ENCODE data around the gene PDE8B. TPM values are rescaled to one million over a fixed set of nuclear protein-coding genes. Genes with fewer than 3 reads are reported as not detected.

Gene PDE8B
- total and polyA plus RNA-seq, 2 experiments from 2014 or later: 0.45 to 0.91 TPM

DNA sequence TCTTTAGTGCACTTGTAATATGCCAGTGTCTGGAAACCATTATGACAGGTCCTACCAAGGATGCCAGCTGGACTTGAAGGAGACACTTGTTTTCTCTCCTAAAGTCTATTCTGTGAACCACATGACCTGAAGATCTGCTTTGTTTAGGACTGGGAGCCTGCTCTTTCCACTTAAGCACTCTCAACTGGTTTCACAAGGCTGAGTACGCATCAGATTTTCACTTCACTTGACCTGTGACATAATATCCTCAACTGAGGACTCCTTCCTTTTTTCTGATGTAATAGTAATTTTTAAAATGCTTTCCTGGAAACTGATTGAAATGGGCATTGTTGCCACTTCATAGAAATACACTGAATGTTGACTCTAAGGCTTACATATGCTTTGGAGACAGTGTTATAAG lies 52.2 kb downstream of the PDE8B start:
- Mint-ChIP-seq H3K4me1 (peaks cover 12% of the 10 kb centered on the region), H3K9me3 (no peaks in the 10 kb centered on the region), H3K27ac (no peak overlapping the region), H3K36me3 (ENCODE audit: low read depth) (no peaks in the 10 kb centered on the region), H3K4me3 (no peak overlapping the region), H3K27me3 (ENCODE audit: insufficient read depth, low read depth, poor library complexity) (no peaks in the 10 kb centered on the region)
- Histone ChIP-seq H3K27me3 (ENCODE audit: insufficient read depth) (no peaks in the 10 kb centered on the region), H2AFZ (no peak overlapping the region), H3K36me3 (ENCODE audit: insufficient read depth) (no peaks in the 10 kb centered on the region), H4K20me1 (replicated peaks; ENCODE audit: insufficient read depth) (no peaks in the 10 kb centered on the region), H3K9me2 (ENCODE audit: insufficient read depth) (no peaks in the 10 kb centered on the region), H3K4me2 (no peak overlapping the region), H3K79me2 (replicated peaks; ENCODE audit: insufficient read depth) (no peaks in the 10 kb centered on the region), H3K4me1 (ENCODE audit: insufficient read depth) (no peaks in the 10 kb centered on the region), H3F3A (replicated peaks; ENCODE audit: low read depth) (no peaks in the 10 kb centered on the region), H3K27ac (ENCODE audit: low read depth) (no peak overlapping the region), H3K4me3 (no peak overlapping the region)
- ATAC-seq: no peak
- TF ChIP-seq ZNF331 (CRISPR knock-in tag; IDR thresholded peaks at IDR 0.05; ENCODE audit: low read depth) (no peak), EZH2 (IDR thresholded peaks at IDR 0.05; ENCODE audit: low read depth, unreplicated experiment) (no peak), STAT1 (IDR thresholded peaks at IDR 0.05; ENCODE audit: unreplicated experiment) (no peak), POLR2AphosphoS5 (IDR thresholded peaks at IDR 0.05; ENCODE audit: low read depth) (no peak), NANOG (IDR thresholded peaks at IDR 0.05; ENCODE audit: borderline replicate concordance) (no peak)
- TF ChIP-seq, protein P1, sequence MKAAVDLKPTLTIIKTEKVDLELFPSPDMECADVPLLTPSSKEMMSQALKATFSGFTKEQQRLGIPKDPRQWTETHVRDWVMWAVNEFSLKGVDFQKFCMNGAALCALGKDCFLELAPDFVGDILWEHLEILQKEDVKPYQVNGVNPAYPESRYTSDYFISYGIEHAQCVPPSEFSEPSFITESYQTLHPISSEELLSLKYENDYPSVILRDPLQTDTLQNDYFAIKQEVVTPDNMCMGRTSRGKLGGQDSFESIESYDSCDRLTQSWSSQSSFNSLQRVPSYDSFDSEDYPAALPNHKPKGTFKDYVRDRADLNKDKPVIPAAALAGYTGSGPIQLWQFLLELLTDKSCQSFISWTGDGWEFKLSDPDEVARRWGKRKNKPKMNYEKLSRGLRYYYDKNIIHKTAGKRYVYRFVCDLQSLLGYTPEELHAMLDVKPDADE (IDR thresholded peaks at IDR 0.05): no peak
- TF ChIP-seq, protein P2, sequence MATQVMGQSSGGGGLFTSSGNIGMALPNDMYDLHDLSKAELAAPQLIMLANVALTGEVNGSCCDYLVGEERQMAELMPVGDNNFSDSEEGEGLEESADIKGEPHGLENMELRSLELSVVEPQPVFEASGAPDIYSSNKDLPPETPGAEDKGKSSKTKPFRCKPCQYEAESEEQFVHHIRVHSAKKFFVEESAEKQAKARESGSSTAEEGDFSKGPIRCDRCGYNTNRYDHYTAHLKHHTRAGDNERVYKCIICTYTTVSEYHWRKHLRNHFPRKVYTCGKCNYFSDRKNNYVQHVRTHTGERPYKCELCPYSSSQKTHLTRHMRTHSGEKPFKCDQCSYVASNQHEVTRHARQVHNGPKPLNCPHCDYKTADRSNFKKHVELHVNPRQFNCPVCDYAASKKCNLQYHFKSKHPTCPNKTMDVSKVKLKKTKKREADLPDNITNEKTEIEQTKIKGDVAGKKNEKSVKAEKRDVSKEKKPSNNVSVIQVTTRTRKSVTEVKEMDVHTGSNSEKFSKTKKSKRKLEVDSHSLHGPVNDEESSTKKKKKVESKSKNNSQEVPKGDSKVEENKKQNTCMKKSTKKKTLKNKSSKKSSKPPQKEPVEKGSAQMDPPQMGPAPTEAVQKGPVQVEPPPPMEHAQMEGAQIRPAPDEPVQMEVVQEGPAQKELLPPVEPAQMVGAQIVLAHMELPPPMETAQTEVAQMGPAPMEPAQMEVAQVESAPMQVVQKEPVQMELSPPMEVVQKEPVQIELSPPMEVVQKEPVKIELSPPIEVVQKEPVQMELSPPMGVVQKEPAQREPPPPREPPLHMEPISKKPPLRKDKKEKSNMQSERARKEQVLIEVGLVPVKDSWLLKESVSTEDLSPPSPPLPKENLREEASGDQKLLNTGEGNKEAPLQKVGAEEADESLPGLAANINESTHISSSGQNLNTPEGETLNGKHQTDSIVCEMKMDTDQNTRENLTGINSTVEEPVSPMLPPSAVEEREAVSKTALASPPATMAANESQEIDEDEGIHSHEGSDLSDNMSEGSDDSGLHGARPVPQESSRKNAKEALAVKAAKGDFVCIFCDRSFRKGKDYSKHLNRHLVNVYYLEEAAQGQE (IDR thresholded peaks at IDR 0.05; ENCODE audit: unreplicated experiment): no peak
- TF ChIP-seq, protein P3, sequence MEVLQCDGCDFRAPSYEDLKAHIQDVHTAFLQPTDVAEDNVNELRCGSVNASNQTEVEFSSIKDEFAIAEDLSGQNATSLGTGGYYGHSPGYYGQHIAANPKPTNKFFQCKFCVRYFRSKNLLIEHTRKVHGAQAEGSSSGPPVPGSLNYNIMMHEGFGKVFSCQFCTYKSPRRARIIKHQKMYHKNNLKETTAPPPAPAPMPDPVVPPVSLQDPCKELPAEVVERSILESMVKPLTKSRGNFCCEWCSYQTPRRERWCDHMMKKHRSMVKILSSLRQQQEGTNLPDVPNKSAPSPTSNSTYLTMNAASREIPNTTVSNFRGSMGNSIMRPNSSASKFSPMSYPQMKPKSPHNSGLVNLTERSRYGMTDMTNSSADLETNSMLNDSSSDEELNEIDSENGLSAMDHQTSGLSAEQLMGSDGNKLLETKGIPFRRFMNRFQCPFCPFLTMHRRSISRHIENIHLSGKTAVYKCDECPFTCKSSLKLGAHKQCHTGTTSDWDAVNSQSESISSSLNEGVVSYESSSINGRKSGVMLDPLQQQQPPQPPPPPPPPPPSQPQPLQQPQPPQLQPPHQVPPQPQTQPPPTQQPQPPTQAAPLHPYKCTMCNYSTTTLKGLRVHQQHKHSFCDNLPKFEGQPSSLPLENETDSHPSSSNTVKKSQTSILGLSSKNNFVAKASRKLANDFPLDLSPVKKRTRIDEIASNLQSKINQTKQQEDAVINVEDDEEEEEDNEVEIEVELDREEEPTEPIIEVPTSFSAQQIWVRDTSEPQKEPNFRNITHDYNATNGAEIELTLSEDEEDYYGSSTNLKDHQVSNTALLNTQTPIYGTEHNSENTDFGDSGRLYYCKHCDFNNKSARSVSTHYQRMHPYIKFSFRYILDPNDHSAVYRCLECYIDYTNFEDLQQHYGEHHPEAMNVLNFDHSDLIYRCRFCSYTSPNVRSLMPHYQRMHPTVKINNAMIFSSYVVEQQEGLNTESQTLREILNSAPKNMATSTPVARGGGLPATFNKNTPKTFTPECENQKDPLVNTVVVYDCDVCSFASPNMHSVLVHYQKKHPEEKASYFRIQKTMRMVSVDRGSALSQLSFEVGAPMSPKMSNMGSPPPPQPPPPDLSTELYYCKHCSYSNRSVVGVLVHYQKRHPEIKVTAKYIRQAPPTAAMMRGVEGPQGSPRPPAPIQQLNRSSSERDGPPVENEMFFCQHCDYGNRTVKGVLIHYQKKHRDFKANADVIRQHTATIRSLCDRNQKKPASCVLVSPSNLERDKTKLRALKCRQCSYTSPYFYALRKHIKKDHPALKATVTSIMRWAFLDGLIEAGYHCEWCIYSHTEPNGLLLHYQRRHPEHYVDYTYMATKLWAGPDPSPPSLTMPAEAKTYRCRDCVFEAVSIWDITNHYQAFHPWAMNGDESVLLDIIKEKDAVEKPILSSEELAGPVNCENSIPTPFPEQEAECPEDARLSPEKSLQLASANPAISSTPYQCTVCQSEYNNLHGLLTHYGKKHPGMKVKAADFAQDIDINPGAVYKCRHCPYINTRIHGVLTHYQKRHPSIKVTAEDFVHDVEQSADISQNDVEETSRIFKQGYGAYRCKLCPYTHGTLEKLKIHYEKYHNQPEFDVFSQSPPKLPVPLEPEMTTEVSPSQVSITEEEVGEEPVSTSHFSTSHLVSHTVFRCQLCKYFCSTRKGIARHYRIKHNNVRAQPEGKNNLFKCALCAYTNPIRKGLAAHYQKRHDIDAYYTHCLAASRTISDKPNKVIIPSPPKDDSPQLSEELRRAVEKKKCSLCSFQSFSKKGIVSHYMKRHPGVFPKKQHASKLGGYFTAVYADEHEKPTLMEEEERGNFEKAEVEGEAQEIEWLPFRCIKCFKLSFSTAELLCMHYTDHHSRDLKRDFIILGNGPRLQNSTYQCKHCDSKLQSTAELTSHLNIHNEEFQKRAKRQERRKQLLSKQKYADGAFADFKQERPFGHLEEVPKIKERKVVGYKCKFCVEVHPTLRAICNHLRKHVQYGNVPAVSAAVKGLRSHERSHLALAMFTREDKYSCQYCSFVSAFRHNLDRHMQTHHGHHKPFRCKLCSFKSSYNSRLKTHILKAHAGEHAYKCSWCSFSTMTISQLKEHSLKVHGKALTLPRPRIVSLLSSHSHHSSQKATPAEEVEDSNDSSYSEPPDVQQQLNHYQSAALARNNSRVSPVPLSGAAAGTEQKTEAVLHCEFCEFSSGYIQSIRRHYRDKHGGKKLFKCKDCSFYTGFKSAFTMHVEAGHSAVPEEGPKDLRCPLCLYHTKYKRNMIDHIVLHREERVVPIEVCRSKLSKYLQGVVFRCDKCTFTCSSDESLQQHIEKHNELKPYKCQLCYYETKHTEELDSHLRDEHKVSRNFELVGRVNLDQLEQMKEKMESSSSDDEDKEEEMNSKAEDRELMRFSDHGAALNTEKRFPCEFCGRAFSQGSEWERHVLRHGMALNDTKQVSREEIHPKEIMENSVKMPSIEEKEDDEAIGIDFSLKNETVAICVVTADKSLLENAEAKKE (CRISPR knock-in tag; IDR thresholded peaks at IDR 0.05): no peak
- DNase-seq (ENCODE audit: low spot score): no peak

Measured in GM23338 (cell line).